CD14-positive monocyte (primary cell): ENCODE data around the gene CDH16. TPM values are rescaled to one million over a fixed set of nuclear protein-coding genes. Genes with fewer than 3 reads are reported as not detected.

ENCODE experiments used
- DNase-seq, 3 donors: peaks; one replicate each; pipeline ENCODE4 v3.0.0-alpha.2; 2011 to 2022
- H2AFZ ChIP-seq: 2 replicates; pipeline ENCODE4 v1.6.0; 2012; ENCODE audit warnings: mild to moderate bottlenecking, low read depth, low read length, inconsistent platforms; ENCODE audit not compliant: insufficient read depth, poor library complexity, severe bottlenecking
- H3K27ac ChIP-seq, 2 donors: 1 replicate in 1 of 2; 2 replicates in 1 of 2; pipeline ENCODE4 v1.5.1; 2012 to 2013; ENCODE audit warnings: low read length in 2 of 2, control low read depth in 1 of 2, inconsistent platforms in 1 of 2, low read depth in 1 of 2, mild to moderate bottlenecking in 1 of 2
- H3K27me3 ChIP-seq, 2 donors: one replicate each; pipeline versions ENCODE4 v1.6.0 to v1.6.1; 2011 to 2013; ENCODE audit warnings: low read length in 2 of 2; ENCODE audit not compliant: control insufficient read depth in 2 of 2, insufficient read depth in 2 of 2
- H3K36me3 ChIP-seq, 2 donors: replicated peaks in 1 of 2; 1 replicate in 1 of 2; 2 replicates in 1 of 2; pipeline versions ENCODE4 v1.5.1 to v1.6.1; 2012 to 2013; ENCODE audit warnings: low read length in 2 of 2, control low read depth in 1 of 2, inconsistent platforms in 1 of 2, mild to moderate bottlenecking in 1 of 2; ENCODE audit not compliant: insufficient read depth in 2 of 2, control insufficient read depth in 1 of 2
- H3K4me1 ChIP-seq, 2 donors: 1 replicate in 1 of 2; 2 replicates in 1 of 2; pipeline versions ENCODE4 v1.5.1 to v1.6.1; 2012 to 2013; ENCODE audit warnings: low read length in 2 of 2, control low read depth in 1 of 2, inconsistent platforms in 1 of 2, mild to moderate bottlenecking in 1 of 2, moderate library complexity in 1 of 2; ENCODE audit not compliant: insufficient read depth in 2 of 2, control insufficient read depth in 1 of 2
- H3K4me2 ChIP-seq: replicated peaks from 2 replicates; pipeline ENCODE3; 2012; ENCODE audit warnings: low read length, moderate library complexity, mild to moderate bottlenecking; ENCODE audit not compliant: poor library complexity, severe bottlenecking; ENCODE audit errors: extremely low read depth
- H3K4me3 ChIP-seq, 3 experiments: fragments of 200-600 bp in 1 of 3; sonication (generic) in 1 of 3; replicated peaks in 1 of 3; 1 replicate in 2 of 3; 2 replicates in 1 of 3; pipeline ENCODE4 v1.5.1; 2011 to 2013; ENCODE audit warnings: low read length in 3 of 3, mild to moderate bottlenecking in 3 of 3, control low read depth in 2 of 3, low read depth in 2 of 3, inconsistent platforms in 1 of 3, moderate library complexity in 1 of 3
- H3K79me2 ChIP-seq: 2 replicates; pipeline ENCODE4 v1.6.0; 2012; ENCODE audit warnings: mild to moderate bottlenecking, control low read depth, inconsistent platforms, low read length, moderate library complexity; ENCODE audit not compliant: insufficient read depth
- H3K9ac ChIP-seq: 2 replicates; pipeline ENCODE4 v1.6.0; 2017; ENCODE audit warnings: low read length, mild to moderate bottlenecking; ENCODE audit not compliant: insufficient read depth, poor library complexity, severe bottlenecking
- H3K9me3 ChIP-seq, 2 donors: replicated peaks in 1 of 2; 1 replicate in 1 of 2; 2 replicates in 1 of 2; pipeline versions ENCODE4 v1.5.1 to v1.6.1; 2012 to 2013; ENCODE audit warnings: low read length in 2 of 2, control low read depth in 1 of 2; ENCODE audit not compliant: control insufficient read depth in 1 of 2, insufficient read depth in 1 of 2
- H4K20me1 ChIP-seq: 2 replicates; pipeline ENCODE4 v1.6.0; 2012; ENCODE audit warnings: mild to moderate bottlenecking, low read length, control low read depth, moderate library complexity; ENCODE audit not compliant: insufficient read depth
- H3K27ac Mint-ChIP-seq, 7 donors: one replicate each; pipeline ENCODE4 v1.8.0; 2020; ENCODE audit warnings: mild to moderate bottlenecking in 7 of 7, mixed read lengths in 7 of 7, moderate library complexity in 6 of 7, inconsistent platforms in 2 of 7
- H3K27me3 Mint-ChIP-seq, 3 donors: one replicate each; pipeline ENCODE4 v1.8.0; 2021 to 2022; ENCODE audit warnings: low read depth in 3 of 3, mild to moderate bottlenecking in 3 of 3, mixed read lengths in 3 of 3, moderate library complexity in 3 of 3, inconsistent platforms in 1 of 3
- H3K36me3 Mint-ChIP-seq, 2 donors: one replicate each; pipeline ENCODE4 v1.8.0; 2020; ENCODE audit warnings: mixed read lengths in 2 of 2, inconsistent platforms in 1 of 2, mild to moderate bottlenecking in 1 of 2
- H3K4me1 Mint-ChIP-seq: one replicate; pipeline ENCODE4 v1.8.0; 2020; ENCODE audit warnings: mild to moderate bottlenecking, mixed read lengths
- H3K4me3 Mint-ChIP-seq, 2 donors: one replicate each; pipeline ENCODE4 v1.8.0; 2020; ENCODE audit warnings: mild to moderate bottlenecking in 2 of 2, mixed read lengths in 2 of 2, moderate library complexity in 1 of 2
- H3K9me3 Mint-ChIP-seq, 7 donors: one replicate each; pipeline ENCODE4 v1.8.0; 2020 to 2022; ENCODE audit warnings: mixed read lengths in 7 of 7, mild to moderate bottlenecking in 6 of 7, moderate library complexity in 6 of 7, inconsistent platforms in 2 of 7
- WGBS: methylation state at CpG from one replicate; pipeline ENCODE4 v1.1.5; 2013; ENCODE audit warnings: missing lambda C conversion rate; ENCODE audit not compliant: insufficient coverage; 5-methylcytosine and 5-hydroxymethylcytosine counted together
- intact Hi-C, 2 donors: fragments of 100-400 bp; cut with micrococcal nuclease; formaldehyde crosslinking; loops; one replicate each; pipeline versions ENCODE4 v1.15.0 to v1.15.1; 2023
- polyA plus RNA-seq, 3 donors: library from polyadenylated mRNA; depleted of rRNA in 1 of 3; unstranded in 2 of 3; stranded (reverse) in 1 of 3; fragments of 300-500 nt in 2 of 3; fragments of >200 nt in 1 of 3; fragmentation: Illumina TruSeq in 2 of 3; gene quantifications; 1 replicate in 2 of 3; 2 replicates in 1 of 3; pipeline ENCODE4 v1.2.3, GENCODE V29; 2012 to 2021
- TF ChIP-seq, protein P1 (sequence below): fragments of 200-600 bp; IDR thresholded peaks from one replicate; pipeline ENCODE4 v1.8.0; 2022; ENCODE audit warnings: antibody characterized with exemption, mild to moderate bottlenecking

The CDH16 gene
- polyA plus RNA-seq, 3 donors: not detected

DNA sequence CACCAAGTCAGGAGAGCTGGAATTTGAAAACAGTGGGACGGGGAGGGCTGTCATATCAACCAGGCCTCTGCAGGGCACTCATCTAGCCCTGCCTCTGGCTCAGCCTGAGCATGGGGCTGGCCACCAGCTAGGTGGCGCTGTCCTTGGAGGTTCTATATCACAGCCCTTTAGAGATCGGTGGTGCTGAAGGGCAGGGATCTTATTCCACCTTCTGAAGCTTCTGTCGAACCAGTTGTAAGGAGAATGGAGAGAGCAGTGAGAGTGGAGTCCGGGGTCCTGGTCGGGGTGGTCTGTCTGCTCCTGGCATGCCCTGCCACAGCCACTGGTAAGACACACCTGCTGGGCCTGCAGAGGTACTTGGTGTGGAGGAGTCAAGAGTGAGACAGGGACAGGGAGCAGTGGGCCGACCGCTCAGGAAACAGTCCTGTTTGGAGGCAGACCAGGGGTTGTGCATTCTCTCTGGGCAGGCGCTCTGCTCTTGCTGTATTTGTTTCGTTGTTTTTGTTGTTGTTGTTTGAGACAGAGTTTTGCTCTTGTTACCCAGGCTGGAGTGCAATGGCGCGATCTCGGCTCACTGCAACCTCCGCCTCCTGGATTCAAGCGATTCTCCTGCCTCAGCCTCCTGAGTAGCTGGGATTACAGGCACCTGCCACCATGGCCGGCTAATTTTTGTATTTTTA lies 42.5 kb upstream of the CDH16 start, which contains the start of gene CES3:
TSS of gene CES3 (plus strand) at position 202 of the 680 bp plus-strand sequence. CDS start at position 244, 42 bp downstream.
- Histone ChIP-seq H3K9me3 (no peaks in the 10 kb centered on the region), H3K79me2 (no peaks in the 10 kb centered on the region), H3K4me2 (peak within 1 kb of the TSS; percentile 51), H3K27ac (peak within 1 kb of the TSS; percentile 54 to 67), H3K4me3 (peak within 1 kb of the TSS in 1 of 3 experiments; percentile 37), H3K36me3 (no peaks in the 10 kb centered on the region), H3K9ac (no peak within 1 kb of the TSS), H3K27me3 (no peaks in the 10 kb centered on the region), H2AFZ (peak within 1 kb of the TSS; percentile 68), H4K20me1 (no peaks in the 10 kb centered on the region), H3K4me1 (peaks cover 54 to 59% of the 10 kb centered on the region in 2 donors)
- DNase-seq: peak; percentile 48 to 55 (median 50)
- no peaks in the 10 kb centered on the region for H3K9me3 Mint-ChIP-seq
- peak within 1 kb of the TSS; percentile 72 to 93 (median 86) for H3K27ac Mint-ChIP-seq
- intact Hi-C loops: no loop called here
- peak within 1 kb of the TSS; percentile 7 to 70 for H3K4me3 Mint-ChIP-seq
- peaks cover 54% of the 10 kb centered on the region for H3K4me1 Mint-ChIP-seq
- no peaks in the 10 kb centered on the region for H3K36me3 Mint-ChIP-seq
- 77% methylated on average over 9 of the region's 16 CpGs for whole genome bisulfite sequencing
- TF ChIP-seq, protein P1, sequence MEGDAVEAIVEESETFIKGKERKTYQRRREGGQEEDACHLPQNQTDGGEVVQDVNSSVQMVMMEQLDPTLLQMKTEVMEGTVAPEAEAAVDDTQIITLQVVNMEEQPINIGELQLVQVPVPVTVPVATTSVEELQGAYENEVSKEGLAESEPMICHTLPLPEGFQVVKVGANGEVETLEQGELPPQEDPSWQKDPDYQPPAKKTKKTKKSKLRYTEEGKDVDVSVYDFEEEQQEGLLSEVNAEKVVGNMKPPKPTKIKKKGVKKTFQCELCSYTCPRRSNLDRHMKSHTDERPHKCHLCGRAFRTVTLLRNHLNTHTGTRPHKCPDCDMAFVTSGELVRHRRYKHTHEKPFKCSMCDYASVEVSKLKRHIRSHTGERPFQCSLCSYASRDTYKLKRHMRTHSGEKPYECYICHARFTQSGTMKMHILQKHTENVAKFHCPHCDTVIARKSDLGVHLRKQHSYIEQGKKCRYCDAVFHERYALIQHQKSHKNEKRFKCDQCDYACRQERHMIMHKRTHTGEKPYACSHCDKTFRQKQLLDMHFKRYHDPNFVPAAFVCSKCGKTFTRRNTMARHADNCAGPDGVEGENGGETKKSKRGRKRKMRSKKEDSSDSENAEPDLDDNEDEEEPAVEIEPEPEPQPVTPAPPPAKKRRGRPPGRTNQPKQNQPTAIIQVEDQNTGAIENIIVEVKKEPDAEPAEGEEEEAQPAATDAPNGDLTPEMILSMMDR: peak; percentile 80
- H3K27me3 Mint-ChIP-seq: peaks cover 3 to 6% (median 4%) of the 10 kb centered on the region in 3 donors

DNA sequence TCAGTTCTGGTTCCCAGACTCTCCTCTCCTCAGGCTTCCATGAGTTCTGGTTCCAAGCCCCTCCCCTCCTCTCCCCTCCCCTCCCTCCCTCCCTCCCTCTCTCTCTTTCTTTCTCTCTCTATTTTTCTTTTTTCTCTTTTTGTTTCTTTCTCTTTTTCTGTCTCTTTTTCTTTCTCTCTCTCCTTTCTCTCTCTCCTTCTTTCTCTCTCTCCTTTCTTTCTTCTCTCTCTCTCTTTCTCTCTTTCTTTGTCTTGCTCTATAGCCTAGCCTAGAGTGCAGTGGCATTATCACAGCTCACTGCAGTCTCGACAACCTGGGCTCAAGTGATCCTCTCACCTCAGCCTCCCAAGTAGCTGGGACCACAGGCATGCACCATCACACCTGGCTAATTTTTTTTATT lies 41.6 kb upstream of the CDH16 start:
- Histone ChIP-seq H3K9ac (no peak overlapping the region), H3K27me3 (no peaks in the 10 kb centered on the region), H3K4me3 (peak overlapping the region in 1 of 3 experiments; percentile 37), H4K20me1 (no peaks in the 10 kb centered on the region), H3K36me3 (no peaks in the 10 kb centered on the region), H3K4me1 (peaks cover 54 to 59% of the 10 kb centered on the region in 2 donors), H3K9me3 (no peaks in the 10 kb centered on the region), H3K4me2 (peak overlapping the region; percentile 51), H2AFZ (no peak overlapping the region), H3K79me2 (no peaks in the 10 kb centered on the region), H3K27ac (peak overlapping the region; percentile 54 to 67)
- Mint-ChIP-seq H3K27ac (peak overlapping the region; percentile 72 to 93 (median 86)), H3K4me3 (peak overlapping the region; percentile 5 to 70), H3K4me1 (peaks cover 55% of the 10 kb centered on the region), H3K27me3 (peaks cover 0 to 6% (median 2%) of the 10 kb centered on the region in 3 donors), H3K36me3 (no peaks in the 10 kb centered on the region), H3K9me3 (no peaks in the 10 kb centered on the region)
- DNase-seq: no peak
- 100% methylated on average over 1 of the region's 1 CpG for WGBS
- TF ChIP-seq, protein P1: no peak
- intact Hi-C loops: no loop called here
